HG03354 (cell line): Measurements from ENCODE around the gene ZNF511.

Experiments used
- ATAC-seq: cut with Tn5 transposase; IDR thresholded peaks from one replicate; pipeline ENCODE4 v1.9.1; 2021; ENCODE audit warnings: mild to moderate bottlenecking; ENCODE audit not compliant: unreplicated experiment, poor library complexity, severe bottlenecking

Gene ZNF511

GRCh38 chr10:133359972-133360610 is 51.4 kb downstream of the ZNF511 start:
- no peak for ATAC-seq

- no peak for ATAC-seq
Observed at GRCh38 chr10:133361227-133361626, 52.5 kb downstream of the ZNF511 start.

GRCh38 chr10:133361773-133362441 is 53.2 kb downstream of the ZNF511 start:
- ATAC-seq, result no peak
